Right cardiac atrium (tissue), 5 donors: ENCODE measurements around the gene BMERB1. TPM values are rescaled to one million over a fixed set of nuclear protein-coding genes. Genes with fewer than 3 reads are reported as not detected.
"Not testable (repeated sequence)": the region's sequence is repeated elsewhere in the genome, so short reads cannot be mapped to it uniquely, and the experiment has no call there.

Source experiments
- ATAC-seq, 2 donors: fragments of 200-7000 bp; cut with Tn5 transposase; one replicate each; pipeline versions ENCODE4 v1.8.0 to v1.9.1; 2020; ENCODE audit warnings: moderate library complexity in 2 of 2, mild to moderate bottlenecking in 1 of 2
- DNase-seq, 3 donors: peaks; one replicate each; pipeline ENCODE4 v3.0.0-alpha.2; 2020
- H3K27ac ChIP-seq: one replicate; pipeline ENCODE4 v1.5.1; 2013; ENCODE audit warnings: mild to moderate bottlenecking, low read length, control low read depth, moderate library complexity
- H3K27me3 ChIP-seq: one replicate; pipeline ENCODE4 v1.6.1; 2013; ENCODE audit not compliant: control insufficient read depth, insufficient read depth
- H3K4me1 ChIP-seq: one replicate; pipeline ENCODE4 v1.6.1; 2013; ENCODE audit warnings: low read length; ENCODE audit not compliant: control insufficient read depth, insufficient read depth
- H3K4me3 ChIP-seq: one replicate; pipeline ENCODE4 v1.5.1; 2013; ENCODE audit warnings: low read length, control low read depth
- H3K9me3 ChIP-seq: one replicate; pipeline ENCODE4 v1.6.1; 2013; ENCODE audit warnings: low read length; ENCODE audit not compliant: control insufficient read depth
- WGBS: extraction: QIAGEN DNeasy Blood & Tissue Kit; methylation state at CpG from one replicate; pipeline ENCODE4 v1.1.7; 2013; 5-methylcytosine and 5-hydroxymethylcytosine counted together
- intact Hi-C, 4 donors: fragments of 100-400 bp; cut with DNase I; formaldehyde crosslinking; loops; one replicate each; pipeline versions ENCODE4 v1.11.0 to v1.14.0; 2022 to 2023
- polyA plus RNA-seq: library from polyadenylated mRNA; stranded (reverse); fragments of 200-250 nt; gene quantifications from one replicate; pipeline ENCODE4 v1.2.3, GENCODE V29; 2013
- total RNA-seq, 4 donors: library from RNA; stranded (reverse); fragmentation: NEBNext Ultra II Directional; extraction: Animal tissue kit (Norgen Biotek cat#: 25700); gene quantifications; one replicate each; pipeline ENCODE4 v1.2.1, GENCODE V29; 2021
- donor health status: healthy with polysubstance abuse.
- donor health status: DM: no; HTN: yes; CAD: no.
- donor health status: DM: no; HTN: no; CAD: no.
- donor health status: DM: no; HTN: yes; CAD: no; lungs with severe emphysema.
- donor health status: DM: yes; HTN: yes; CAD: no.

The BMERB1 gene
- total and polyA plus RNA-seq, 5 donors, result 36.9 to 74.7 (median 59.0) TPM

DNA sequence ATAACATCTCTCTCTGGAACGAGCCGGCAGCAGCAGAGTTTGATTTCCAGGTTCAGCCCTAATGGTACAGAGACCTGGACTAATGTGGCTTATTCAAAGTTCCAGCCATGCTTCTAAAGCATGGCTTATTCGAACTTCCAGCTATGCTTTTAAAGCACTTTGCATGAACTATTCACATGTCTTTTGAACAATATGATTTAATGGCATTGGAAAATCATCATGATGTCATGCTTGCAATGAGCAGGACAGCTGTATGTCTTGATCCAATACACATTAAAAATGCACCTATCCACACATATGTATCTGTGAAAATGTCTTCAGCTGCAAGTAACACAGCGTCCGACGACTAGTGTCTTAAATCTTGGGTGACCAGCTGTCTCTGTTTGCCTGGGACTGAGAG is 122.9 kb downstream of the BMERB1 start:
- Histone ChIP-seq H3K27me3 (no peaks in the 10 kb centered on the region), H3K4me3 (no peak overlapping the region), H3K27ac (no peak overlapping the region), H3K4me1 (no peaks in the 10 kb centered on the region), H3K9me3 (no peaks in the 10 kb centered on the region)
- intact Hi-C loops, result no loop called here
- DNase-seq (no peak), ATAC-seq (no peak)
- 79% methylated on average over 6 of the region's 6 CpGs for WGBS

DNA sequence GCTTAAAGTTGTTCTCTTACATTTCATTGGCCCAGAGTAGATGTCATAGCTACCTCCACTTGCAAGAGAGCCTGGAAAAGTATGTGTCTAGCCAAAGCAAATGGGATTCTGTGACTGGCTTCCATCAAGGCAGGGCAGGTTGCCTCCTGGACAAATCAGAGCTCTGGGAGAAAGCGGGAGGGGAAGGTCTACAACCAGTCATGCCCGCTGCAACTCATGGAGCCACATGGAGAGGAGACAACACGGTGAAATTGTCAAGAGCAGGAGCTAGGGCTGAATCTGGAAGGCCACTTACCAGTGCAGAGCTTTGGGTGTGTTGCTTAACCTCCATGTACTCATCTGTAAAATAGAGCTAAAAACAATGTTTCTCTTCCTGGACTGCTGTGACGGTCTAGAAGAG is 124.8 kb downstream of the BMERB1 start:
- Histone ChIP-seq H3K4me1 (no peaks in the 10 kb centered on the region), H3K27ac (no peak overlapping the region), H3K4me3 (no peak overlapping the region), H3K27me3 (no peaks in the 10 kb centered on the region), H3K9me3 (no peaks in the 10 kb centered on the region)
- intact Hi-C loops, result no loop called here
- ATAC-seq (no peak), DNase-seq (no peak)
- WGBS, result 93% methylated on average over 4 of the region's 4 CpGs

DNA sequence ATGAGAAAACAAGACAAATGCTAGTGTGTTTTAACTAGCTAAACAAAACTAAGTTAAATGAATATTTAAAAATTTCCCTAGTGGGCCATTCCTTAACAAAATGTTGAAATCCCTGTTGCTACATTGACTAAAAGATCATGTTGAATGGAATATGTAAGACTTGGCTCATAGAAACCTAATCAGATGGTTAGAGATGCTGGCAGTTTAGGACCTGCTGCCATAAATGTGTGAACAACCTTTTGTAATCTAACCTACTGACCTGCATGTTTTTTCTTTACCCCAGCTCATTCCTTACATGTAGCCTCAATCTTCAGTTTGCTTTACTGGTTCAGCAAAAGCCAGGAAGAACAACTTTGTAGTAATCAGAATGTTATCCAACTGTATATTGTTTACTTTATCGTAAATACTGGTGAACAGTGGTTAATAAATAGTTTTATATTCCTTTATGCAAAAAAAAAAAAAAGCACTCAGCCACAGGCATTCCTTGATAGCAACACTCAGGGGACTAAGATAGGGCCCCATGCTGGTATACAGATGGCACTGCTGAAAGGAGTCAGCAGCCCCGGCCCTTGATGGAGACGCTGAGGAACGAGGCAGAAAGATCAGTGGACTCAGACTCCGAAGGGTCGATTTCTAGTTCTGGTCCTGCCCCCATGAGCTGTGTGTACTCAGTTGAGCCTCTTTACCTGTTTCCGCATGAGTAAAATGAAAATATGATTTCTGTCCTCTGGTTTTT is 130.4 kb downstream of the BMERB1 start:
- no peak for ATAC-seq
- Histone ChIP-seq H3K27ac (no peak overlapping the region), H3K4me1 (no peaks in the 10 kb centered on the region), H3K27me3 (no peaks in the 10 kb centered on the region), H3K9me3 (no peaks in the 10 kb centered on the region), H3K4me3 (no peak overlapping the region)
- intact Hi-C loops, result loop anchor here in 1 of 4 donors (5.0 kb wide), 1 partner anchor 68 kb away; no protein-coding TSS in a partner anchor
- WGBS, result 75% methylated on average over 7 of the region's 7 CpGs
- no peak for DNase-seq

DNA sequence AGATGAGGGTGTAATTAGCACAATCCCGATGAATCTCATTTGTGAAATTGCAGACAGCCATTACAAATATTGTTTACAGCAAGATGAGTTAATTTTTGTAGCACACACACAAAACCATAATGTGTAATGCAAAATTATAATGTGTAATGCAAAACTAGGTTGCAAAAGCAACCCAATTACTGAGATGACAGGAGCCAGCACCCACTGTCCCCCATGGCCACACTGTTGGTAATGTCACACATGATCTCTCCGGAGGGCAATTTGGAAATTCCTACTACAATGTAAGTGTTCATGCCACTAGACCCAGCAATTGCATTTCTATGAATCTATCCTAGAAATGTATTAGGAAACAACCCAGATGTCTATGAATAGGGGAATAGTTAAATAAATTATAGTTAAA is 131.7 kb downstream of the BMERB1 start:
- Histone ChIP-seq H3K27me3 (no peaks in the 10 kb centered on the region), H3K9me3 (no peaks in the 10 kb centered on the region), H3K27ac (no peak overlapping the region), H3K4me1 (no peaks in the 10 kb centered on the region), H3K4me3 (no peak overlapping the region)
- WGBS, result 95% methylated on average over 2 of the region's 2 CpGs
- ATAC-seq (no peak), DNase-seq (no peak)
- intact Hi-C loops, result no loop called here

DNA sequence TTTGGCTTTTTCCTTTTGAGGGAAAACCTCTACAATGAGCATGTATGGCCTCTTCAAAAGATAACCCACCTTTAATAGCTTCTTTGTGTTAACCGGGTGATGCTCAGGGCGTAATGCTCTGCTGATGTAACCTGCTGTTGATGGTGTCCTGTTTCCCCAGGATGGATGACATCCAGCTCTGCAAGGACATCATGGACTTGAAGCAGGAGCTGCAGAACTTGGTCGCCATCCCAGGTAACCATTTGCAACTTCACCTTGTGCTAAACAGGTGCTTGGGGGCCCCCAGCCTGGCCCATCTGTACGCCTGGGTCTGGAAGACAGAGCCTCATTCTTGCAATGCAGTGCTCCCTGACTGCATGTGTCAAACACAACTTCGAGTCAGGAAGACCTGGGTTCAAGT is 133.4 kb downstream of the BMERB1 start:
- intact Hi-C loops, result no loop called here
- Histone ChIP-seq H3K27me3 (no peaks in the 10 kb centered on the region), H3K27ac (no peak overlapping the region), H3K4me1 (no peaks in the 10 kb centered on the region), H3K4me3 (no peak overlapping the region), H3K9me3 (no peaks in the 10 kb centered on the region)
- ATAC-seq, result no peak
- WGBS, result 96% methylated on average over 5 of the region's 5 CpGs
- DNase-seq, result no peak

DNA sequence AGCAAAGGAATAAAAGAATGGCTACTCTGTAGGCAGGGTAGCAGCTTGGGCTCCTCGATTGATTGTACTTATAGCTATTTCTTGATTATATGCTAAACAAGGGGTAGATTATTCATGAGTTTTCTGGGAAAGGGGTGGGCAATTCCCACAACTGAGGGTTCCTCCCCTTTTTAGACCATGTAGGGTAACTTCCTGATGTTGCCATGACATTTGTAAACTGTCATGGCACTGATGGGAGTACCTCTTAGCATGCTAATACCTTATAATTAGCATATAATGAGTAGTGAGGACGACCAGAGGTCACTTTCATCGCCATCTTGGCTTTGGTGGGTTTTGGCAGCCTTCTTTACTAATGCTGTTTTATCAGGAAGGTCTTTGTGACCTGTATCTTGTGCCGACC is 136.3 kb downstream of the BMERB1 start:
- 72% methylated on average over 4 of the region's 4 CpGs for WGBS
- H3K27me3 ChIP-seq, H3K4me3 ChIP-seq, DNase-seq, ATAC-seq, H3K9me3 ChIP-seq, H3K27ac ChIP-seq, intact Hi-C loops, H3K4me1 ChIP-seq: not testable (repeated sequence)

DNA sequence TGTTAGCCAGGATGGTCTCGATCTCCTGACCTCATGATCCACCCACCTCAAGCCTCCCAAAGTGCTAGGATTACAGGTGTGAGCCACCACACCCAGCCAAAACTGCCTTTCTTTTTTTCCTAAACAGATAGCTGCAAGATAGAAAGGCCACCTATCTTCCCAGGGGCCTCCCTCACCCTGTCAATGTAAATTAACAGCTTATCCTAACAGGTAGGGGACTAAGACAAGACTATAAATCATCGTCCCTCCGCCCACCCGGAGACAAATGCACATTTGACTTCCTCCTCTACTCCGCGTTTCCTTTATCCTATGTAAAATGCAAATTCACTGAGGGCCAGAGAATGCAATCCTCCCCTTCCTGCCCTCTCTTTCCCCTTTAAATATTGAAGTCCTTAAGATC is 137.2 kb downstream of the BMERB1 start:
- DNase-seq (no peak), ATAC-seq (no peak)
- H3K27ac ChIP-seq, result no peak overlapping the region
- H3K4me1 ChIP-seq, result no peaks in the 10 kb centered on the region
- no peak overlapping the region for H3K4me3 ChIP-seq
- WGBS, result 83% methylated on average over 6 of the region's 6 CpGs
- H3K9me3 ChIP-seq, result no peaks in the 10 kb centered on the region
- intact Hi-C loops, result no loop called here
- no peaks in the 10 kb centered on the region for H3K27me3 ChIP-seq

DNA sequence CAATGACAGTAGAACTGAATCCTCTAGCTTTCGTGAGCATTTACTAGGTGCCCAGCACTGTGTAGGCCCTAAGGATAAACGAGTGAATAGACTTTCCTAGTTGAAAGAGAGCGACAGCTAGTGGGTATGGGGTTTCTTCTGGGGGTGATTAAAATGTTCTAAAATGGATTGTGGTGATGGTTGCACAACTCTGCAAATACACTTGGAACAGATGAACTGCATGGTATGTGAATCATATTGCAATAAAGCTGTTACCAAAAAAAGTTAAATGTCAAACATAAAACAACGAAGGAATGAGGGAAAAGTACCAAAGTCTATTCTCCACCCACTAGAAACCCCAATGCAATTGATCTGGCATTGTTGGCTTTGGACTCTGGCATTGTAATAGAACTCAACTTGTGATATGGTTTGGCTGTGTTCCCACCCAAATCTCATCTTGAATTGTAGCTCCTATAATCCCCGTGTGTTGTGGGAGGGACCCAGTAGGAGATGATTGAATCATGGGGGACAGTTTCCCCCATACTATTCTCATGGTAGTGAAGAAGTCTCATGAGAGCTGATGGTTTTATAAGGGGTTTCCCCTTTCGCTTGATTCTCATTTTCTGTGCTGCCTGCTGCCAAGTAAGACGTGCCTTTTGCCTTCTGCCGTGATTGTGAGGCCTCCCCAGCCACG is 138.1 kb downstream of the BMERB1 start:
- Histone ChIP-seq H3K9me3 (no peaks in the 10 kb centered on the region), H3K27ac (no peak overlapping the region), H3K4me1 (no peaks in the 10 kb centered on the region), H3K4me3 (no peak overlapping the region), H3K27me3 (no peaks in the 10 kb centered on the region)
- WGBS, result 57% methylated on average over 9 of the region's 9 CpGs
- DNase-seq, result no peak
- intact Hi-C loops, result no loop called here
- ATAC-seq, result no peak

DNA sequence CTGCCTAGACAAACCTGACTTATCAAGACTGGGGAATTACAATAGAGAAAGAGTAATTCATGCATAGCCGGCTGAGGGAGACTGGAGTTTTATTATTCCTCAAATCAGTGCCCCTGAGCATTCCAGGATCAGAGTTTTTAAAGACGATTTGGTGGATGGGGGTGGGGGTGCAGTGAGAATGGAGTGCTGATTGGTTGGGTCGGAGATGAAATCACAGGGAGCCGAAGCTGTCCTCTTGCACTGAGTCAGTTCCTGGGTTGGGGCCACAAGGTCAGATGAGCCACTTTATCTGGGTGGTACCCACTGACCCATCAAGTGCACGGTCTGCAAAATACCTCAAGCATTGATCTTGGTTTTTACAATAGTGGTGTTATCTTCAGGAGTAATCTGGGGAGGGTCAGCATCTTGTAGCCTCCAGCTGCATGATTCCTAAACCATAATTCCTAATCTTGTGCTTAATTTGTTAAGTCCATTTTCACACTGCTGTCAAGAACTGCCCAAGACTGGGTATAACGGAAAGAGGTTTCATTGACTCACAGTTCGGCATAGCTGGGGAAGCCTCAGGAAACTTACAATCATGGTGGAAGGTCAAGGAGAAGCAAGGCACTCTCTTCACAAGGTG is 139.0 kb downstream of the BMERB1 start:
- Histone ChIP-seq H3K27ac (no peak overlapping the region), H3K9me3 (no peaks in the 10 kb centered on the region), H3K4me3 (no peak overlapping the region), H3K4me1 (no peaks in the 10 kb centered on the region), H3K27me3 (no peaks in the 10 kb centered on the region)
- ATAC-seq, result no peak
- 90% methylated on average over 7 of the region's 7 CpGs for WGBS
- intact Hi-C loops, result no loop called here
- DNase-seq, result no peak

DNA sequence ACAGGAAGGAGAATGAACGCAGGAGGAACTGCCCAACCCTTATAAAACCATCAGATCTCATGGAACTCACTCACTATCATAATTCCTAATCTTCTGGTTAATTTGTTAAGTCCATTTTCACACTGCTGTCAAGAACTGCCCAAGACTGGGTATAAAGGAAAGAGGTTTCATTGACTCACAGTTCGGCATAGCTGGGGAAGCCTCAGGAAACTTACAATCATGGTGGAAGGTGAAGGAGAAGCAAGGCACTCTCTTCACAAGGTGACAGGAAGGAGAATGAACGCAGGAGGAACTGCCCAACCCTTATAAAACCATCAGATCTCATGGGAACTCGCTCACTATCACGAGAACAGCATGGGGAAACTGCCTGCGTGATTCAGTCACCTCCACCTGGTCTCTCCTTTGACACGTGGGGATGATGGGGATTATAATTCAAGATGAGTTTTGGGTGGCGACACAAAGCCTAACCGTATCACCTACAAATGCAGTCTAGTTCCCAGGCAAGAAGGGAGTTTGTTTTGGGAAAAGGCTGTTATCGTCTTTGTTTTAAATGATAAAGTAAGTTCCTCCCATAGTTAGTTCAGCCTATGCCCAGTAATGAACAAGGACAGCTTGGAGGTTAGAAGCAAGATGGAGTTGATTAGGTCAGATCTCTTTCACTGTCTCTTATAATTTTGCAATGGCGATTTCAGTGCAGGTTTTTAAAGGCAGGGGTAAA is 139.7 kb downstream of the BMERB1 start:
- DNase-seq, H3K9me3 ChIP-seq, H3K27ac ChIP-seq, intact Hi-C loops, H3K27me3 ChIP-seq, H3K4me1 ChIP-seq, H3K4me3 ChIP-seq, ATAC-seq: not testable (repeated sequence)
- 94% methylated on average over 11 of the region's 11 CpGs for WGBS

DNA sequence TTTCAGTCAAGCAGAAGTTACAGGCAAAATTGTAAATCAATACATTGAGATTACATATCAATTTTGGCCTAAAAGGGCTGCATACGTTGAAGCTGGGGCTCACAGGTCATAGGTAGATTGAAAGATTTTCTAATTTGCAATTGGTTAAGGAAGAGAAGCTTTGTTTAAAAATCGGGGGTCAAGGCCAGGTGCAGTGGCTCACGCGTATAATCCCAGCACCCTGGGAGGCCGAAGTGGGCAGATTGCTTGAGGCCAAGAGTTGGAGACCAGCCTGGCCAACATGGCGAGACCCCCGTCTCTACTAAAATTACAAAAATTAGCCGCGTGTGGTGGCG is 140.2 kb downstream of the BMERB1 start:
- no peaks in the 10 kb centered on the region for H3K27me3 ChIP-seq
- ATAC-seq (no peak), DNase-seq (no peak)
- H3K9me3 ChIP-seq, result no peaks in the 10 kb centered on the region
- H3K4me1 ChIP-seq, result no peaks in the 10 kb centered on the region
- H3K4me3 ChIP-seq, result no peak overlapping the region
- no peak overlapping the region for H3K27ac ChIP-seq
- intact Hi-C loops, result no loop called here
- 98% methylated on average over 10 of the region's 10 CpGs for WGBS
